GM11168 (cell line): ENCODE results near the gene RAB26.

Experiments used
- in situ Hi-C: fragments of 300-500 bp; cut with MboI; formaldehyde crosslinking; loops from one replicate; pipeline ENCODE4 v1.12.0; 2022; ENCODE audit warnings: low sequenced_read_pairs; ENCODE audit not compliant: unreplicated experiment

The RAB26 gene

GRCh38 chr16:2175454-2175853 lies 27.0 kb downstream of the RAB26 start:
- in situ Hi-C loops, result no loop called here

DNA sequence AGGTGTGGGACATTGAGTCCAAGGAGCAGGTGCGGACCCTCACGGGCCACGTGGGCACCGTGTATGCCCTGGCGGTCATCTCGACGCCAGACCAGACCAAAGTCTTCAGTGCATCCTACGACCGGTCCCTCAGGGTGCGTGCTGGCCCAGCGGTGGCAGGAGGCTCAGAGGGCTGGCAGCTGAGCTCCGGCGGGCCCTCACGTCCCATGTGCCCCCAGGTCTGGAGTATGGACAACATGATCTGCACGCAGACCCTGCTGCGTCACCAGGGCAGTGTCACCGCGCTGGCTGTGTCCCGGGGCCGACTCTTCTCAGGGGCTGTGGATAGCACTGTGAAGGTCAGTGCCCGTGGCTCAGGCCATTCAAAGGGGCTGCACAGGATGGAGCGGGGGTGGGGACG lies 27.6 kb downstream of the RAB26 start:
- in situ Hi-C loops, result no loop called here

- in situ Hi-C loops, result no loop called here
Observed at GRCh38 chr16:2177101-2177500, 28.7 kb downstream of the RAB26 start.

DNA sequence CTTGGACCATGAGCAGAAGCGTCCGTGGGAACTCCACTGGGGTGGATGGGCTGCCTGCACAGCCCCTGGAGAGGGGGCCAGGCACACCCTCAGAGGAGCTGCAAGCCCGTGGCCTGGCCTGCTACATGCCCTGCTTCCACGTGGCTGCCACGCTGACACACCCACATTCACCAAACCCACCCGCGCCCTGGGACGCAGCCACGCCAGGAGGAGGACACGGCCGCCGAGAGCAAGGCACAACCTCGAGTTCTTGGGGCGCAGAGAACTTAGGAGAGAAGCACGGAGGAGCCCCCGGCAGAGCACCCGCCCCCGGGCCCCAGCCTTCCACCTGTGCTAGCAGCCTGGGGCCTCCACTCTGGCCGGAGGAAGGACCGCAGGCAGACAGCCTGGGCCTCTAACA lies 29.1 kb downstream of the RAB26 start:
- in situ Hi-C loops, result no loop called here

- in situ Hi-C loops, result no loop called here
Observed at GRCh38 chr16:2178321-2179106, 30.1 kb downstream of the RAB26 start.

DNA sequence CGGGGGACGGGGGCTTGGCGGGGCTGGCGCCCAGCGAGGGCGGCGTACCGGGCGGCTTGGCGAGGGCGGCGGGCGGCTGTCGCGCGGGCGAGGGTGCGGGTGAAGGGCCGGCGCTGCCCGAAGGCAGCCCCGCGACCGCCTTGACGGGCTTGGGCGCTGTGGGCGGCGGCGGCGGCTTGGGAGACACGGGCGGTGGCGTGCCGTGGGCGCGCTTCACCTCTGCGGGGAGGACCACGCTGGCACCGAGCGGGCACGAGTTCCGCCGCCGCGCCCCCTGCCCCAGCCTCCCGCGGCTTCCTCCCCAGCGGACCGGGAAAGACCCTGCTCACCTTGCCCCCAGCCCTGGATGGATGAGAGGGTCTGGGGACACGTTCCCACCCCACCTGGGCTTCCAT lies 30.7 kb downstream of the RAB26 start:
- in situ Hi-C loops, result no loop called here

DNA sequence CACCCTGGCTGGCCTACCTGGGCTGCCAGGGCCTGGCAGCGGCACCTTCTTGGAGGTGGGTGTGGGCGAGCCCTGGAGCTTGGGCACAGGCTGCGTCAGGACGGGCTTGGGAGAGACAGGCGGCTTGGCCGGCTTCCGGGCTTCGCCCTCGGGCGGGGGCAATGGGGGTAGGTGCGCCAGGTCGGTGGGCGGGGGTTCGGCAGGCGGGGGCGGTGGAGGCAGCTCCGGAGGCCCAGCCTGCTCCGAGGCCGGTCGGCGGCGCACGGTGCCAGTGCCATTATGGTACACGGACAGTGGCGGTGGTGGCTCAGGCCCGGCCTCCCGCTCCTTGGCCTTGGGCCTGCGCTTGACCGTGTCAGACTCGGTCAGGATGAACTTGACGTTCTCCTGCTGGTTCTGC lies 31.2 kb downstream of the RAB26 start:
- in situ Hi-C loops, result no loop called here

DNA sequence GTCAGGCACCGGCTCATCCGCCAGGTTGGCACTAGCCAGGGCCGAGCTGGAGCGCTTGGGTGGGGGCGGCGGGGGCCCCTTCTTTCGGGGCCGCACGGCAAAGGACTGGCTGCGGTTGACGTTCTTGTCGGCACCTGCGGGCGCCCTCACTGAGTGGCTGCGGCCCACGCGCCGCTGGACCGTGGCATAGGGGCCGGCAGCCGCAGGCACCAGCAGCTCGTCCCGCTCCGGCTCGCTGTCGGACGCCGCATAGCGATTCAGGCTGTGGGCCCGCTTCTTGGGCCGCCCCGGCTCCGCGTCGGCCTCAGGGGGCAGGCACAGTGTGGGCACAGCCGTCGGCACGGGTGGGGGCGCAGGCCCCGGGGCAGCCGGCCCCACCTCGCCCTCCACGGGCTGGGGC lies 32.0 kb downstream of the RAB26 start:
- in situ Hi-C loops, result no loop called here

- in situ Hi-C loops, result no loop called here
Observed at GRCh38 chr16:2180962-2181923, 32.8 kb downstream of the RAB26 start.

- in situ Hi-C loops, result no loop called here
Observed at GRCh38 chr16:2181952-2182351, 33.5 kb downstream of the RAB26 start.

GRCh38 chr16:2183671-2184070 lies 35.2 kb downstream of the RAB26 start:
- in situ Hi-C loops, result no loop called here

DNA sequence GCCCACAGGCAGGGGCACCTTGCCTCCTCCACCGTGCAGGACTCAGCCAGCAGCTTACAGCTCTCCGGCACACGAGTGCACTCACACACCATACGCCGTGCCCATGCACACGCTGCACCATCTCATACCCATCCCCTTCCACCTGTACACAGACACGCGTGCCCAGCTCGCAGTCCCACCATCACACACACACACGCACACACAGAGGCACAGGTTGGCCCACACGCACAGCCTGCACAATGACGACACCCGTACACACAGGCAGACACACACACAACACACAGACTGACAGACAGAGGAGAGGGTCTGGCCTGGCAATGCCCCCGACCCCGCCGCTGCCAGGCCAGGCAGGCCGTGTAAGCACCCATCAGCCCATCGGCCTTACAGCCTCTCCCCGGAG lies 35.9 kb downstream of the RAB26 start:
- in situ Hi-C loops, result no loop called here

- in situ Hi-C loops, result no loop called here
Observed at GRCh38 chr16:2184962-2185361, 36.5 kb downstream of the RAB26 start.

DNA sequence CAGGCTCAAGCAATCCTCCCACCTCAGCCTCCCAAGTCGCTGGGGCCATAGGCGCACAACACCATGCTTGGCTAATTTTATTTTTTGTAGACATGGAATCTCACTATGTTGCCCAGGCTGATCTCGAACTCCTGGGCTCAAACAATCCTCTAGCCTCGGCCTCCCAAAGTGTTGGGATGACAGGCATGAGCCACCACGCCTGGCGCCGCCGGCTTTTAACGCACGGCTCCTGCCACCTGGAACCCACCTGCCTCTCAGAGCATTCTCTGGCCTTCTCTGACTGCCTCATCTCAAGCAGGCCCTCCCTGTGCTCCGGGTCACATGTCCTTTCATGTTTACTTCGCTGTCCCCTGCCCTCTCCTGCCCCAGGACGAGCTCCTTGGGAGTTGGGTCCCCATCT lies 37.6 kb downstream of the RAB26 start:
- in situ Hi-C loops, result no loop called here

DNA sequence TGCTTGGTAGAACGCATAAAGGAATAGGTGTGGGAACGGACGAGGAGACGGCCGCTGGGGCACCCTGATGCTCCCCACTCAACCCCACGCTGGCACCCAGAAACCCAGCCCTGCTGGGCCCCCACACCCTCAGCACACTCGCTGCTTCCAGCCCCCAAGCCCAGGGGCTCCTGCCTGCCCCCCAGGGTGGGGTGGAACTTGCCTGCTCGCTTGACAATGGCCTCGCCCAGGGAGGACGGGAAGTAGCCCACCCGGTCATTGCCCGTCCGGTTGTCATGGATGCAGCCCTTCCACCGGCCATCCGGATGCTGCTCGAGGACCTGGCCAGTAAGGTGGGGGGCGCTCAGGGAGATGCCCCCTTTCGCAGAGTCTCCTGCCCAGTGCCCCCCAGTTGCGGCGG lies 38.1 kb downstream of the RAB26 start:
- in situ Hi-C loops, result no loop called here

DNA sequence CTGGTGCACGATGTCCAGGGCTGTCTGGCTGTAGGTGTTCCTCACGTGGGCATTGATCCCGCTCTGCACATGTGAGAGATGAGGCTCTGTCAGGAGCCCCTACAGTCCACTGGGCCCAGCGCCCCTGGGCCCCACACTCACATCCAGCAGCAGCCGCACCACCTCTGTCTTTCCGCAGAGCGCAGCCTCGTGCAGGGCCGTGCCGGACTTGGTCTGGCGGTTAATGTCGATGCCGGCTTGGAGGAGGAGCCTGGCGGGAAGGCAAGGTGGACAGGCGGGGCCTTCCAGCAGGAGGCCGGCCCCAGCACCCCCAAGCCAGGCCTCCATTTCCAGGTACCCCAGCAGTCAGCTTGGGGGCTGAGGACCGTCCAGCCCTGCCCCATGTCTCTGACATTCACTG lies 38.8 kb downstream of the RAB26 start:
- in situ Hi-C loops, result no loop called here

DNA sequence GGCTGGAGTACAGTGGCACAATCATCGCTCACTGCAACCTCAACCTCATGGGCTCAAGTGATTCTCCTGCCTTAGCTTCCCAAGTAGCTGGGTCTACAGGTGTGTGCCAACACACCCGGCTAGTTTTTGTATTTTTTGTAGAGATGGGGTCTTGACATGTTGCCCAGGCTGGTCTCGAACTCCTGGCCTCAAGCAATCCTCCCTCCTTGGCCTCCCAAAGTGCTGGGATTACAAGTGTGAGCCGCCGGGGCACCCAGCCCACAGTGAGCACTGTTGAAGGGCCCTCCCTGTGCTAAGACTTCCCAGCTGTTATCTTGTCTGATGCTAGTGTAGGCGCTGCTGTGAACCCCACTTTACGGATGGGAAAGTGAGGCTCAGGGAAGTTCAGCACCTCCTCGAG lies 40.0 kb downstream of the RAB26 start:
- in situ Hi-C loops, result no loop called here

GRCh38 chr16:2189252-2189893 lies 40.9 kb downstream of the RAB26 start:
- in situ Hi-C loops, result no loop called here

- in situ Hi-C loops, result no loop called here
Observed at GRCh38 chr16:2190002-2190658, 41.7 kb downstream of the RAB26 start.

DNA sequence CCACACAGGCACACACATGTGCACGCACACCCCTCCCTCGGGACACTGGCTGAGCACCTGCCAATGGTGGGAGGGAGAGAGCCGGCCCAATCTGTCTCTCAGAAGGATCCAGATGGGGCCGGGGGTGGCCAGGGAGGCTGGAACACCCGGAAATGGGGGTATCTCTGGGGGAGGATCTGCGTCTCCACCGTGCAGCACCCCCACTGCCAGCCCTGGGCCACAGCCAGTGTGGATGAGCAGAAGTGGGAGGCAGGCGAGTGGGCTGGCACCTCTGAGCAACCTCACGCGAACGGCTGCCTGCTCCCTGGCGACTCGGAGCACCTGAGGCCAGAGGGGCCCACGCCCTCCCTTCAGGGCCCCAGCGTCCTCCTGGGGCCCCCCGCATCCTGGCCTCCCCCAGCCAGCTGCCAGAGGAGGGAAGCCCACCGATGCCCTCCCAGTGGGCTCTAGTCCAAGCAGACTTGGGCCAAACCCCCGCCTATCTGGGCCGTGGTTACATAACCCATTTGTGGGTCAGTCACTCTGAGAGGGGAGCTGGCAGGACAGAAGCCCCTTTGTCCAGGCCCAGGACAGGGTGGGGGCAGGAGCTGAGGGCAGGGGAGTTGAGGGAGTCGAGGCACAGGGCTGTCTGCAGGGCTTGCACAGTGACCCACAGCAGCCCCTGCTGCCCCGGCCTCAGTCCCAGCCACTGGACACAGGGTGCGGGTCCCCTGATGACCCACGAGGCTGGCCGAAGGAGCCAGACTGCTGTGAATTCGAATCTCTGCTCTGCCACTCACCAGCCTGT lies 42.4 kb downstream of the RAB26 start:
- in situ Hi-C loops, result no loop called here
